ENCODE measurements around the gene FGD3.
A peak's percentile ranks its signal among the peaks of the same experiment; 100 is the strongest.

FGD3 gene

GRCh38 chr9:92949266-92949982 lies 2.1 kb downstream of the FGD3 start:
- H3K27ac ChIP-seq, result no peak overlapping the region
- TF ChIP-seq, protein P1, sequence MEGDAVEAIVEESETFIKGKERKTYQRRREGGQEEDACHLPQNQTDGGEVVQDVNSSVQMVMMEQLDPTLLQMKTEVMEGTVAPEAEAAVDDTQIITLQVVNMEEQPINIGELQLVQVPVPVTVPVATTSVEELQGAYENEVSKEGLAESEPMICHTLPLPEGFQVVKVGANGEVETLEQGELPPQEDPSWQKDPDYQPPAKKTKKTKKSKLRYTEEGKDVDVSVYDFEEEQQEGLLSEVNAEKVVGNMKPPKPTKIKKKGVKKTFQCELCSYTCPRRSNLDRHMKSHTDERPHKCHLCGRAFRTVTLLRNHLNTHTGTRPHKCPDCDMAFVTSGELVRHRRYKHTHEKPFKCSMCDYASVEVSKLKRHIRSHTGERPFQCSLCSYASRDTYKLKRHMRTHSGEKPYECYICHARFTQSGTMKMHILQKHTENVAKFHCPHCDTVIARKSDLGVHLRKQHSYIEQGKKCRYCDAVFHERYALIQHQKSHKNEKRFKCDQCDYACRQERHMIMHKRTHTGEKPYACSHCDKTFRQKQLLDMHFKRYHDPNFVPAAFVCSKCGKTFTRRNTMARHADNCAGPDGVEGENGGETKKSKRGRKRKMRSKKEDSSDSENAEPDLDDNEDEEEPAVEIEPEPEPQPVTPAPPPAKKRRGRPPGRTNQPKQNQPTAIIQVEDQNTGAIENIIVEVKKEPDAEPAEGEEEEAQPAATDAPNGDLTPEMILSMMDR (IDR thresholded peaks at IDR 0.05), result no peak
- no peak overlapping the region for H3K4me3 ChIP-seq
- no peak for DNase-seq (ENCODE audit: low spot score)

DNA sequence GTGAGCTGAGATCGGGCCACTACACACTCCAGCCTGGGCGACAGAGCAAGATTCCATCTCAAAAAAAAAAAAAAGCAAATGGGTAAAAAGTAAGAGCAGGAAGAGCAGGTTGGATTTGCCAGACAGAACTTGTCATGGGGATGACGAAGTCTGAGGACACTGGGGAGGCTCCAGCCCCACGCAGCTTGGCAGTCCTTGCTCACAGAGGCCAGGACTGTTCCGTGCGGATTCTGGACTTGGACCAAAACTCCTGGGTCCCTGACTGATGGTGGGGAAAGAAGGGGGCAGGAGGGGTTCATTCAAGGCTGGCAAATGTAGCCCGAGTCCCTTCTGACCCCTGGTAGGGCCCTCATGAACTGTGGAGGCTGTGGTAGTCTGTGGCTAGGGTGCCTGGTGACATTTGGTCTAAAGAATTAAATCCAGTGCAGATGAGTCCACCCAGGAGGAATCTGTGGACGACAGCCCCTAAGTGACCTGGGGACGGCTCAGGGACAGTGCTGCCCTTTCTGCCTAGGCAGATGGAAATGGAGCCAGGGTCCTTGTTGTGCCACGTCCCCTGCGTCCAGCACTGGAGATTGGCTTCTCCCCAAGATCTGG lies 3.1 kb downstream of the FGD3 start:
- peak; percentile 9 for DNase-seq (ENCODE audit: low spot score)
- TF ChIP-seq, protein P1 (IDR thresholded peaks at IDR 0.05), result no peak
- Histone ChIP-seq H3K27ac (no peak overlapping the region), H3K4me3 (no peak overlapping the region)

DNA sequence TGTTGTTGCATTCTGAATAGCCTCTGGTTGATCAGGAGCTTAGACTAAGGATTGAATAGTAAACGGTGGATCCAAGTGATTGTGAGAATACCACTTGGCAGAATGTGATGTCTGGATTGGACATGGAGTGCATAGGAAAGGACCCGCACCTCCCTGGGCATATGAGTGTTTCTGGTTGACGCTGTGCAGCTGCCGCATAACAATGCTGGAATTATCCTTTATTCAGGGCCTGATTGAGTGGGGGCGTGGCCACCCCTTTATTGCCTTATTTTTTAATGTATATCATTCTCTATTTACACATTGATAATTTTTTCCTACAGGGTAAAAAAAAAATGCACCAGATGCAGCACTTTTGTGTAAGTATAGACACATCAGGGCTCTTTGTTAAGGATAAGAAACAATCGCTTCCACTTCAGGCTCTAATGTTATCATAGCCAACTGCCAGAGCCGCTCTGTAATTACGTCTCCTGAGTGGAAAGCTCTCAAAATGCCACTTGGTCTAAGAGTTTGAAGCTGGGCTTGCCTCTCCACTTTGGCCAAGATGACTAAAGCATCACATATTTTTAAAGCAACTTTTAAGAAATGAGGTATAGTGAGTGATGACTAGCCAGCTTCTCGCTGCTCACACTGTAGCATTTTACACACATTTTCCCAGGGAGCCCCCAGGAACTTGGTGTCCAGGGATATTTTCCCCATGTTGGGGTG lies 5.7 kb downstream of the FGD3 start:
- H3K4me3 ChIP-seq, result no peak overlapping the region
- TF ChIP-seq, protein P1 (IDR thresholded peaks at IDR 0.05), result no peak

DNA sequence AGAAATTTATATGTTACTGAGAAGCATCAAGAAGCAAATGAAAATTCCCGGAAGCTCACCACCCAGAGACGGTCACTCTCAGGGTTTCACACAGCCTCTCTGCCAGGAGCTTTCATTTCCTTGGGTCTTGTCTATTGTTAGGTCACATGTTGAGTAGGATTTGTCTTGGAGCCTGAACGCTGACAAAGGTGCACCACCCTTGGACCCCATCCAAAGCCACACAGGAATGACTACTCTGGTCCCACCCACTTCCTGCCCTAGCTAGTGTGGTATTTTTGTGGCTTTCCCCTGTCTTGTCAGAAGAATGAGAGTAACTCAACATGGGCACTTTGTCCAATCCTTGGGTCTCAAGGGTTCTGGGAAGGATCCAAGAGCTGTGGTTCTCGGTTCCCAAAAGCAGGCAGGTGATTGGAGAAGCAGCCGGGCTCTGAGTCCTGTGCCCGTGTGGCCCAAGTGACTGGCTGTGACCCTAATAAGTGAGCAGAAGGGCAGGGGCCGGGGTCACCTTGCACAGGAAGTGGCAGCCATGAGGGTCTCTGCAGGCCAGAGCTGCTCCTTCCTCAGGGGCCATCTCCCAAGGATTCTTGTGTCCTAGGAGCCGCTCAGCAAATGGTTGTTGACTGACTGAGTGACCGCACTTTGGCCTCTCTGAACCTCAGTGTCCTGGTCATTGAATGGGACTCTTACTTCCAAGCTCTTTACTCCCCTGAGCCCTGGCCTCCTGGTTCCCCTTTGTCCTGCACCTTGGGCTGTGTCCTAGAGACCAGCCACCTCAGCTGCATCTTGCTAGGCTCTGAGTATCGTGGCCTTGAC lies 6.9 kb downstream of the FGD3 start:
- TF ChIP-seq, protein P1 (IDR thresholded peaks at IDR 0.05), result no peak
- H3K4me3 ChIP-seq, result no peak overlapping the region
- H3K27ac ChIP-seq, result peak overlapping the region in 1 of 2 donors; percentile 15
- no peak for DNase-seq (ENCODE audit: low spot score)

More for the DNA sequence above, 5.7 kb downstream of the FGD3 start:
- no peak overlapping the region for H3K27ac ChIP-seq
- no peak for DNase-seq (ENCODE audit: low spot score)

GRCh38 chr9:92954886-92955285 lies 7.6 kb downstream of the FGD3 start:
- H3K4me3 ChIP-seq, result no peak overlapping the region
- TF ChIP-seq, protein P1 (IDR thresholded peaks at IDR 0.05), result no peak
- H3K27ac ChIP-seq, result no peak overlapping the region
- DNase-seq (ENCODE audit: low spot score), result no peak

GRCh38 chr9:92960561-92961290 lies 13.4 kb downstream of the FGD3 start:
- no peak overlapping the region for H3K4me3 ChIP-seq
- no peak for DNase-seq (ENCODE audit: low spot score)
- TF ChIP-seq, protein P1 (IDR thresholded peaks at IDR 0.05), result no peak
- no peak overlapping the region for H3K27ac ChIP-seq

All from coronary artery (tissue), 2 donors.